Left renal cortex interstitium (tissue), 4 donors: ENCODE measurements around the gene RHOT1. TPM values are rescaled to one million over a fixed set of nuclear protein-coding genes. Genes with fewer than 3 reads are reported as not detected.
"Not testable (repeated sequence)": the region's sequence is repeated elsewhere in the genome, so short reads cannot be mapped to it uniquely, and the experiment has no call there.

Experiments used
- DNase-seq, 4 donors: peaks; one replicate each; pipeline ENCODE4 v3.0.0-alpha.2; 2013; ENCODE audit warnings: low read depth in 4 of 4, low spot score in 2 of 4, missing footprints in 1 of 4
- polyA plus RNA-seq, 4 donors: library from polyadenylated mRNA; unstranded; fragments of 120-200 nt; gene quantifications; one replicate each; pipeline ENCODE4 v1.2.1, GENCODE V29; 2013; ENCODE audit not compliant: insufficient read length in 4 of 4

Gene RHOT1
- polyA plus RNA-seq, 4 donors, result 46.0 to 61.2 (median 52.5) TPM

DNA sequence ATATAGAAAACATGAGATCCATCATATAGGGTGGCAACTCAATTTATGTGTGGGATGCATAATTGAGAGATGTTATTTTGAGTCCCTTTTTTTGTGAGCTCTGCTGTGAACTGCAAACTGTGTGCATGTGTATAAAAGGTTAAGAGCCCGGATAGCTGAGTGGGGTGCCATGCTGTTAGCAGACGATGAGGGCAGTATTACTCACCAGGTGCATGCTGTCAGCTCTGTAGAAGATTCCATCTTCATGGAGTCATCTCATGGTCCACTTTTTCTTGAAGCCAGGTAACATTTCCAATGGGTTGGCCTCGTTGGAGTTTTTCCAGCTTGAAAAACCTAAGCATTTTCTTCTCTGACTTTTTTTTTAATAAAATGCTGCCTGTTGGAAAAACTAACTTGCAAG lies 80.3 kb downstream of the RHOT1 start:
- no peak for DNase-seq

DNA sequence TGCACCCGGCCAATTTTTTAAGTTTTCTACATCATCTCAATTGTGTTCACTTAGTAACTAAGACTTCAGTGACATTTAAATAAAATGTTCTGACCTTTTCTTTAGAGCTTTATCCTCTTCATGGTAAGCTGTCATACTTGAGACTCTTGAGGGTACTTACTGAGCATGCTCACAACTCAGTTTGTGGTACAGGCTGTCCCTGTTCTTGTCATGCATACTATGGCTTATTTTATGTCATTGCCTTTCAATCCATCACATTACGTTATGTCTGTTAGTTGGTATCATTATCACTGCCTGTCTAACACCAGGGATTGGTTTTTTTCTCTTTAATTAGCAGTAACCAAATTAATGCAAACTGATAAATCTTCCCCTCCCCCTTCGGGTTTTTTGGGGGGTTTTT lies 81.4 kb downstream of the RHOT1 start:
- no peak for DNase-seq

DNA sequence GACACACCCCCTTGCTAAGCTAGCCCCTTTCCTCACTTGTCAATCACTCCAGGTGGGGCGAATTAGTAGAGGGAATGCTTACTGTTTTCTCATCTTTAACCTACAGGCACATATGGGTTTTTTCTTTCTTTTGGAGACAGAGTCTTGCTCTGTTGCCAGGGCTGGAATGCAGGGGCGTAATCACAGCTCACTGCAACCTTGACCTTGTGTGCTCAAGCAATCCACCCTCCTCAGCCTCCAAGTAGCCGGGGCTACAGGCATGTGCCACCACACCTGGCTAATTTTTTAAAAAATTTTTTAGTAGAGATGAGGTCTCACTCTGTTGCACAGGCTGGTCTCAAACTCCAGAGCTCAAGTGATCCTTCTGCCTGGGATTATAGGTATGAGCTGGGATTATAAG lies 84.6 kb downstream of the RHOT1 start:
- DNase-seq, result no peak

DNA sequence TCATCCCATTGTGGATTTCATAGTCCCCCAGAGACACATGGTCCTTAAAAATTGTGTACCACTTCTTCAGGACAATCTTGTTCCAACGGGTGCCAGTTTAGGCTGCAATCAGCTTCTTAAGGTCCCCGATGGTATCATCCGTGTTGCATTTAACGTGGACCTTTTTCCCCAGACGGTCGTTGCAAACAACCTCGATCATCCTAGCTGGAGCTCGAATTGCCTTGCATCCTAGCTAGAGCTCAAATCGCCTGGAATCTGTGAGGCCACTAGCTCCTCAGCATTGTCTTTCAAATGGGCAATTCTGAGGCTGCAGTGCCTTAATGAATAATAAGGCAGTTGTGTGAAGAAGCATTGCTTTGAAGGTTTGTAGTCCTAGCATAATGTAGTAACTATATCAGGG lies 85.6 kb downstream of the RHOT1 start:
- DNase-seq, result no peak

DNA sequence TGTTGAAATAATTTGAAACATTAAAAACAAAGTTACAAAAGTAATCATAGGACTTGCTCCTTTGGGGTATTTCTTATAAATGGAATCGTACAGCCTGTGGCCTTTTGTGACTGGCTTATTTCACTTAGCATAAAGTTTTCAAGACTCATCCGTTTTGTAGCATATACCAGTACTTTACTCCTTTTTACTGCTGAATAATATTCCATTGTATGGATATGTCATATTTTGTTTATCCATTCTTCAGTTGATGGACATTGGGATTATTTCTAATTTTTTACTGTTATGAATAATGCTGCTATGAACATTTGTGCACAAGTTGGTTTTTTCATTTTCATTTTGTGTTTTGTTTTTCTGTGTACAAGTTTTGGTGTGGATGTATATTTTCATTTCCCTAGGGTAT lies 93.3 kb downstream of the RHOT1 start:
- DNase-seq, result no peak

DNA sequence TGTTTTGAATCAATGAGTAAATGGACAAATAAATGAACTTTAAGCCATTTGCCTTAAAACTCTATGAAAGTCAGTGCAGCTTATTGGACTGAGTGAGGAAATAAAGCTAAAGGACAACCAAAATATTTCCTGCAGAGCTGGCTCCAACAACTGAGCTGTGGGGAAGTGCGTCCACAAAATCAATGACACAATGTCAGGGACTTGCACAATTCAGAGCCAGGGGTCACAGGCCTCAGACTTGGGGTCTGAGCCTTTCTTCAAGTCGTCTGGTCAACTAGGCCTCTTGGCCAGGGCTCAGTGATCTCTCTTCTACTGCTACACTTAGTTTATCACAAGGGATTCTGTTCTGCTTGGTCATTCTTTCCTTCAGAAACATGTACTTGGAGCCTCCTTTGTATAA lies 97.2 kb downstream of the RHOT1 start:
- no peak for DNase-seq

DNA sequence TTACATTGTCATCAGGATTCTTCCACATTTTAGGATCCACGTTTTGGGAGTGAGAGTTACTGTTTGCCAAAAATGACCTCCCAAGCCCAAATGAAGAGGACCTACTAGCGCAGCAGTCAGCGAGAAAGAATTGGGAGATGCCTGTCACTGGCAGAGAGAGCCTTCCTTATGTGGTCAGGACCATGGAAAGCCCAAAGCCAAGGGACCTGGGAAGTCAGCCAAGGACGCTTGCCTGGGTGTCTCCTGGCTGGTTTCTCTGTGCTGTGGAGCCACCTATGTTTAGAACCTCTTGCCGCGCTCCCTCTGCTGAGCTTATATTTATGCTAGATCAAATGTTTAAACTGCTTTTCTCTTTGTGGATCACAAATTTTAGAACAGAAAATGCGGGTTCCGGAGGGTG lies 98.4 kb downstream of the RHOT1 start:
- no peak for DNase-seq

DNA sequence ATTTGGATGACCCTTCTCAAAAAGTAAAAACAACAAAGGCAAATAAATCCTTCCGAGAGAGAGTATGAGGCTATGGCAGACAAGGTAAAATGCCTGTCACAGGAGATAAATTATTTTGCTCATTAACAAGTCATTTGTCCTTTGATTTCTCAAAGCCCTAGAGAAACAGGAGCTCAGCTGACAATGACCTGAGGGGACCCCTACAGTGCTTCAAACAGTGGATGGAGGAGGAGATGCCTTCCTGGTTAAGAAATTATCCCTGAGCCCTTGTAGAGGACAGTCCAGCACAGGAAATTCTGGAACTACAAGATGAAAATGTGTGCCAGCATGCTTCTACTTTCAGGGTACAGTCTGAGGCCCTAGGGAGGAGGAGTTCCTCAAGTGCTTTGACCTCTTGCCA lies 99.3 kb downstream of the RHOT1 start:
- no peak for DNase-seq

DNA sequence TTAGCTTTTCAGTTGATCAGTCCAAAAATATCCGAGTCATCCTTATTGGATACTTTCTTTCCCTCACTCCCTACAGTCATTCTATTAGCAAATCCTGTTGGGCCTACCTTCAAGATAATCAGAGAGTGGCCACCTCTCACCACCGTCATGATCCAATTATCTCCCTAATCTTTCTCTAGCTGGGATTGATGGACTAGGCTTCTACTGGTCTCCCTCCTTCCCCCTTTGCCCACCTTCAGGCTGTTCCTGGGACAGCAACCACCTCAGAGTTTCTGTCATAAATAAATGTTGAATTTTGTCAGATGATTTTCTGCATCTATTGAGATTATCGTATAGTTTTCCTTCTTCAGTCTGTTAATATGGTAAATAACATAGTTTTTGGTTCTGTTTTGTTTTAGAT lies 107.2 kb downstream of the RHOT1 start:
- DNase-seq, result no peak

DNA sequence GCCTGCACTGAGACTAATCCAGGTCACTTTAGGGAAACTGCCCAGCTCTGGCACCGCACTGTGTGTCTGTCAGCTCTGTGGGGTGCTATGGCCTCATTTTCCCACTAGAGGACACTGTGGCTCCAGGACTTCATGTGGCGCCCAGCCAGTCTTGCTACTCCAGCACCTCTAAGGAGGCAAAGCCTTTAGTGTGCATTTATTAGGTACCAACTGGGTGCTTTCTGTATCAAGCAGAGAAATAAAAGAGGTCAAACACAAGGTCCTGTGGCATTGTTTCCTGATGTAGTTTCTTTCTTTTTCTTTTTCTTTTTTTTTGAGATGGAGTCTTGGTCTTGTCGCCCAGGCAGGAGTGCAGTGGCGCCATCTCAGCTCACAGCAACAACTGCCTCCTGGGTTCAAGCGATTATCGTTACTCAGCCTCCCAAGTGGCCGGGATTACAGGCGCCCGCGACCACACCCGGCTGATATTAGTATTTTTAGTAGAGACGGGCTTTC lies 110.9 kb downstream of the RHOT1 start:
- DNase-seq, result no peak

DNA sequence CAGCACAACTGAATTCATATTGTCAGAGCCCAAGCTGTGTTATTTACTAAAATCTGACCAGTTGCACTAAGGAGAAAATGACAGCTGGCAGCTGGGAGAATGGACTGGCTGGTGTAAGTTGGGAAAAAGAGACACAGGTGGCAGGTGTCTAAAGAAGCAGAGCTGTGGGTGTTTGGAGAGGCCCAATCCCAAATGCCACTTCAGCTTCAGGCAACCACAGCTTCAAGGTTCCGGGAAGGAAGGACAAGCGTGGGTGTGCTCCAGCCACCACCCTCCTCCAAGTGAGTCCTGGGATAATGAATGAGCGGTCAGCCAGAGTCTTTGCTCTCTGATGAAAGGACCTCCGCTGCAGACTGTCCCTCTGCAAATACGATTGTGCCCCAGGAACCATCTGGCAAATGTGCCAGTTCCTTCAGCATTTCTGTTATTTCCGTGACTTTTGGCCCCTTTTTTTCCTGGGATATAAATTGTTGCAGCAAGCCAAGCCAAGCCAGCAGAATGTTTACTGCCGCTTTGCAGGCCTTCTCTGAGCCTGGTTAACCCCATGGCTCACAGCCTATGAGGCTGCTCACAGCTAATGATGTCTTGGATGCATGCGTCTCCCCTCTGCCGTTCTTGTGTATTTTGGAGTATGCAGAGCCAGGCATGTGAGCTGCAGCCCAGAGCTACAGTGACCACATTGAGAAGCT lies 113.9 kb downstream of the RHOT1 start:
- no peak for DNase-seq

DNA sequence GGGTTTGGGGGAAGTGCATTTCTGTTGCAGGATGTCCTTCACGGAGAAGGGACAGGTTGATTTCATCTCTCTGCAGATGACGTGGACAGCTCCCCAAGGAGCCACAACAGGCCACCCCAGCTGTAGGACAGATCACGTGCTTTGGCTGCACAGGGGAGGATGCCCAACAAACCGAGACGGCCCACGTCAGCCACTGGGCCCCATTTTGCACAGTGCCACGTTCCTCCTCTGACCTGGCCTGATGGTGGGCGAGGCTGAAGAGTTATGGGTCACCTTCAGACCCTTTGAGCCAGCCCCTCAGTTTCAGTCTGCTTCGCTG lies 114.4 kb downstream of the RHOT1 start:
- DNase-seq, result no peak

DNA sequence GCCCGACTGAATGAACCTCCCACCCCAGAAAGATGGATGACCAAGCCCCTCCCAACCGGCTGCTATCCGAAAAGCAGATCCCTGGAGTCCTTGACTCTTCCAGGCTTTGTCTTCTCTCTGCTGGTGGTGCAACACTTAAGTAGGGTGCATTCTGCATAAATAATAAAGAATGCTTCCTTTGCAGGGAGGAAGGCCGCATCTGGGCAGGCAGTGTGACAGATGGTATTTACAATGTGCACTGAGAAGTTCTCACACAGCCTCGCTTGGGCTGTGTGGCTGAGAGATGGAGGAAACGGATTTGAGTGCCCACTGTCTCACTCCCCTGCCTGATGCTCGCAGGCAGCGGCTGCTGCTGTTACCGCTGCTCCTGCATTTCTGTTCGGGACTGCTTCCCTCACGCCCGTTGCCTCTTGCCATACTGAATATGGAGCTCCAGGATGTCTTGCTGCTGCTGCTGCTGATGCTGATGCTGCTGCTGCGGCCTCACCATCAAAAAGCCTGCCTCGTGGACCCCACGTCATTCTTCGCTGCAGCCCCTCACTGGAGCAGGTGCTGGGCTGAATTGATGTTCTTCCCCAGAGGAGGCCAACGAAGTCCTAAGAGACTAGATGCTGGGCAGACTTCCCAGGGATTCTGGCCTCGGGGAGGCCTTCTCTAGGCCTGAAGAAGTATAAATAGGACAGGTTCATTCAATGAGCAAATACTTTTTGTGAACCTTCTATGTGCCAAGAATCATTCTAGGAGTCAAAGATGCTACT lies 116.3 kb downstream of the RHOT1 start:
- no peak for DNase-seq

DNA sequence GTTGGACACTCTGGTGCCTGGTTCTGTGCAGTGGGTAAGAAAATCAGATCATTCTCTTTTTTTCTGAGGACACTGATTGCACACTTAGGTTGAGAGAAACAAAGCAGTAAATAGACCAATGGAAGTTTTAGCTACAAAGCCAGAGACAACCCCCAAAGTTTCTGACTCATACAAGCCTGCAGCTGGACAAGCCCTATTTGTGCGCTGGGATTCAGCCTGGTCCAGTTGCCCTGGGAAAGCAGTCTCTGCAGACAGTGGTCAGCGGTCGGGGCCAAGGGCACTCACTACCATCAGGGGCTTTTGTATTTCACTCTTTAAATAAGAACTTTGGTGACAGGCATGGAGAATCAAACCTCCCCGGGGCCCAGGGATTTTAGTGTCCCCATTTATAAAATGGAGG lies 117.3 kb downstream of the RHOT1 start:
- no peak for DNase-seq

DNA sequence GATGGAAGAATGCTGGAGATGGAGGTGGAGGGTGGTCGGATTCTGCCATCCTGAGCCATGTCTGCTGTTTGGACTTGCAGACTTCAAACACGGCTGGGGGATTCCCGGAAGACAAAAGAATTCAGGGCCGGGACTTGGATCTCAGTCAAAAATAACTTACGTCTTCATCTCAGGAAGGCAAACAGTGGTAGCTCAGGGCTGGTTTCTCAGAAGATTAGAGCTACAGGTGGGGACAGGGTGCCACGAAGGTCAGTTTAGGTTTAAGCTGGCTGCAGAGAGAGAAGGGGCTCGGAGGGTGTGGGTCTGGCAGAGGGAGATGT lies 119.1 kb downstream of the RHOT1 start:
- no peak for DNase-seq

DNA sequence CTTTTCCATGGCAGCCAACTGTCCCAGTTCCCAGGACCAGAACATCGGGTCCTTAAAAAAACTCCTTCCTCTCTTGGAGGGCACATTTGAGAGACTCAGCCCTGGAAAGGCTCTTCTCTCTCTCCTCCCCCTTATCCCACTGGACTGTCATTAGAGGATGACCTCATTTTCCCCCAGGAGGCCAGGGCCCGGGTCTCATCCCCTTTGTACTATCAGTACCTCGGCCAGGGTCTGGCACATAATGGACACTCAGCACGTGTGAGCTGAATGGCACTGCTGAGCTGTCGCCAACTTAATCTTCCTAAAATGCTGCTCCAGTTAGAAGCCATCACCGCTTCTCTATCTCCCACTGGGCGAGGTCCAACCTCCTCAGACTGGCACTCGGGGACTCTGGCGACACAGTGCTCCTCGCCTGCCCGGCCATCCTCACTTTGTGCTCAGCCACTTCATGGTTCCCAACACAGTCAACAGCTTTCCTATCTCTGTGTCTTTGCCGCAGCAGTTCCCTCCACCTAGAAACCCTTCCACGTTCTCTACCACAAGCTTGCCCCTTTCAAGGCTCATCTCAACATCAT lies 119.7 kb downstream of the RHOT1 start:
- DNase-seq, result no peak

DNA sequence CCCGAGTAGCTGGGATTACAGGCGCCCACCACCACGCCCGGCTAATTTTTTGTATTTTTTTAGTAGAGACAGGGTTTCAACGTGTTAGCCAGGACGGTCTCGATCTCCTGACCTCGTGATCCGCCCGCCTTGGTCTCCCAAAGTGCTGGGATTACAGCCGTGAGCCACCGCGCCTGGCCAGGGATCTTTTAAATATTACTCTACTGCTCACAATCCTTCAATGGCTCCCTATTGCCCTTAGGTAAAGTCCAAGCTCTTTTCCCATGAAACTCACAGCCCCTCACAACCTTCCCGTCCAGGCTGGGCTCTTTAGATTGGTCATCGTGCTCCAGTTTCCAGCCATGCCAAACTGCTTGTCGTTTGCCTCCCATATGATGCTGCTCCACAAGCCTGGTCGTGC lies 121.2 kb downstream of the RHOT1 start:
- not testable (repeated sequence) for DNase-seq

DNA sequence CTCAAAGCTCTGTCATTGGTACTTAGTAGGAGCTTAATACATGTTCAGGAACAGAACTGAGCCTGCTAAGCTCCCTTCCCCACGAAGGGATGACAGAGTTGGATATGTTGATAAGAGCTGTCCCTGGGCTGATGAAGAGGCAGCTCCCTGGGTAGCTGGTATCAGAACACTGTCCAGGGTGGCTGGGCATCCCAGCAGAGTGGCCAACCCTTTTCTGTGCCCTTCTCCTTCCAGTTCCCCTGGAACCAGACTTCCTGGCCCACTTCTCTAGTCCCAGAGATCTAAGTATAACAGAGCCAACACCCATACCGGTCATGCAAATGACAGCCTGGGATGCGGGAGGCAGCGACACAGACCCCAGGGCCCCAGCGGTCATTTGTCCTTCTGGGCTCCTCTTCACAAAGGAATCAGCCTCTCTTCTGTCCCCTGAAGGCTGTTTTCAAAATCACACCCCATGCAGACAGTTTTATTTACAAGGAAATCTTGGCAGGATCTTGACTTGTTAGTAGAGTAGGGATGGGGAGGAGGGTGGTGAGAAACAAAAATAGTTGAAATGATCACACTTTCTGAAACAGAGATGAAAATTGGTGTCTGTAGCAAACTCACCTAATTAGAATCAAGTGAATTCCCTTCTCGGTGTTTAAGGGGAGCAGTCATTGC lies 122.0 kb downstream of the RHOT1 start:
- no peak for DNase-seq

DNA sequence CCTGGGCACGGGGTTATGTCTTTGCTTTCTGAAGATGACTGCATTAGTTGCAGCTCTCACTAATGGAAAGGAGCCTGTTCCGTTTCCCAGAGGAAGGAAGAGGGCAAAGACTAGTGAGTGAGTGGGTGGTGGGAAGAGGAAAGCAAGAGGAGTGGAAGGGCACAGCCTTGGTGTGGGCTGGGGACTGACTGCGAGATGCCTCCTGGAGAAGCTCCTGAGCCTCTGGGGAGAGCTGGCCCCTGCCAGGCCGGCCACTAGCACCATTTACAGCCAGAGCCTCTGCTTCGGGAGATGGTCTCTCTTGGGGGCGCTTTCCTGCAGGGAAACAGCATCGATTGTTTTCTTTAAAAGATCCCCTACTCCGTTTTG lies 122.5 kb downstream of the RHOT1 start:
- no peak for DNase-seq

DNA sequence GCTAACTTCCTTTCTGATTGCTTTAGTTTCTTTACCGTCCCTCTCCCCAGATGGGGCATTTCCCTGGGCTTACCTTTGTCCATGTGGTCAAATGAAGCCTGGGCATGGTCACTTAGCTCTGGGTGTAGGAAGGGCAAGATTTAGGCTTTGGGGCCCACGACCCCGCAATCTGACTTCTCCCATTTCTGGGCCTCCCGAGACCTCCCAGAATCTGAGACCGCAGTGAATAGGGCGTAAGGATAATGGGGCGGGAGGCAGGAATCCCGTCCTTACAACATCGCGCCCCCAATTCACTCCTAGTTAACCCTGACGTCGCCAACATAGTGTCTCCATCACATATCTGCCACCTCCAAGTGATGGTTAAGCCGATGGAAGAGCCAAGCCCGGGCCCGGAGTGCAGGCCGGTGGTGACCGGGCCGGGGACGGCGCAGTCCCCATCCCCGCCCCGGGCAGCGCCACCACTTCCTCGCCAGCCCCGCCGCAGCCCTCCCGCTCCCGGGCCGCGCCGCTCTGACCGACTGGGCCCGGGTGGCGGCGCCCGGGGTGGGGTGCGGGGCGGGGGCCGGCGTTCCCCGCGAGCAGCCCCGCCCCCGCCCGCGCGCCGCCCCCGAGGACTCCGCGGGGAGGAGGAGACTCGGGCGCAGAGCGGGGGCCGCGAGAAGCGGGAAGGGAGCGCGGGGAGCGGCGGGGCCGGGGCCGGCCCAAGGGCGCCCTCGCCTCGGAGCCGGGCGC lies 123.1 kb downstream of the RHOT1 start, which contains the start of gene RHBDL3:
Gene RHBDL3 (plus strand): TSS at position 641 of the 732 bp plus-strand sequence. CDS start 358 bp downstream, outside the sequence.
- DNase-seq, result no peak

DNA sequence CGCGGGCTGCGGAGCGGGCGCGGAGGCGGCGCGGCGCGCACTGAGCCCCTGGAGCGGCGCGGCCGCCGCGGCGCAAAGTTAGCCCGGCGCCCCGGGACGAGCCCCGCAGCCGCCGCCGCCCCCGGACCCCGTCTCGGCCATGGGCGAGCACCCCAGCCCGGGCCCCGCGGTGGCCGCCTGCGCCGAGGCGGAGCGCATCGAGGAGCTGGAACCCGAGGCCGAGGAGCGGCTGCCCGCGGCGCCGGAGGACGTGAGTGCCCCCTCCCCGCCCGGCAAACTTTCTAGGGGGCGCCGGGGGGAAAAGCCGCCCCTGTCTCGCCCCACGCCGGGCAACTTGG lies 123.7 kb downstream of the RHOT1 start:
- no peak for DNase-seq
